HEK293 (cell line): ENCODE data around the gene TIGD1.

Source experiments
- CTCF ChIA-PET: fragments of 350-600 bp; formaldehyde crosslinking; extraction: SDS; loops from one replicate; lab custom pipeline; 2021; ENCODE audit warnings: antibody characterized with exemption; lab: Yijun Ruan, JAX
- POLR2A ChIA-PET: fragments of 300-600 bp; formaldehyde crosslinking; extraction: SDS; loops from one replicate; lab custom pipeline; 2020; ENCODE audit warnings: antibody characterized with exemption, inconsistent platforms; lab: Yijun Ruan, JAX
- H3K27ac ChIP-seq: fragments of 200-500 bp; sonication (Bioruptor generic); 2 replicates; pipeline ENCODE4 v1.5.1; 2014; ENCODE audit warnings: low read depth, low read length, control low read depth, inconsistent platforms; ENCODE audit errors: extremely low read depth
- H3K36me3 ChIP-seq, 2 experiments: fragments of 200-500 bp in 1 of 2; sonication (Bioruptor generic) in 1 of 2; 1 replicate in 1 of 2; 2 replicates in 1 of 2; pipeline ENCODE4 v1.5.1; 2014 to 2017; ENCODE audit warnings: inconsistent platforms in 2 of 2, low read length in 2 of 2; ENCODE audit not compliant: control insufficient read depth in 2 of 2, insufficient read depth in 1 of 2
- H3K4me1 ChIP-seq: fragments of 200-500 bp; sonication (Bioruptor generic); 2 replicates; pipeline ENCODE4 v1.5.1; 2014; ENCODE audit warnings: mild to moderate bottlenecking, low read length, inconsistent platforms; ENCODE audit not compliant: control insufficient read depth, insufficient read depth
- H3K4me3 ChIP-seq: 2 replicates; pipeline ENCODE4 v1.5.1; 2011; ENCODE audit warnings: low read depth, mild to moderate bottlenecking, control low read depth, low read length, moderate library complexity
- H3K9me3 ChIP-seq: fragments of 200-500 bp; sonication (Bioruptor generic); 2 replicates; pipeline ENCODE4 v1.5.1; 2014; ENCODE audit warnings: low read depth, low read length, inconsistent platforms; ENCODE audit not compliant: control insufficient read depth, insufficient read depth
- BCL11A ChIP-seq: fragments of 450-650 bp; formaldehyde crosslinking; IDR thresholded peaks from 2 replicates; pipeline ENCODE4 v1.5.1; 2016; ENCODE audit warnings: low read depth, missing biosample characterization, missing genetic modification characterization
- GFI1B ChIP-seq: fragments of 450-650 bp; formaldehyde crosslinking; IDR thresholded peaks from 2 replicates; pipeline ENCODE4 v1.5.1; 2016; ENCODE audit warnings: missing biosample characterization, missing genetic modification characterization
- KLF1 ChIP-seq: fragments of 450-650 bp; formaldehyde crosslinking; IDR thresholded peaks from 2 replicates; pipeline ENCODE4 v1.5.1; 2016; ENCODE audit warnings: missing biosample characterization, missing genetic modification characterization
- KLF10 ChIP-seq: fragments of 450-650 bp; IDR thresholded peaks from 2 replicates; pipeline ENCODE4 v1.5.1; 2018; ENCODE audit warnings: missing biosample characterization, mild to moderate bottlenecking, missing genetic modification characterization
- SP2 ChIP-seq: fragments of 450-650 bp; formaldehyde crosslinking; IDR thresholded peaks from 2 replicates; pipeline ENCODE4 v1.5.1; 2016; ENCODE audit warnings: missing biosample characterization, missing genetic modification characterization
- ZNF114 ChIP-seq: fragments of 450-650 bp; formaldehyde crosslinking; IDR thresholded peaks from 2 replicates; pipeline ENCODE4 v1.5.0; 2017; ENCODE audit warnings: missing biosample characterization, missing genetic modification characterization
- ZNF248 ChIP-seq: fragments of 450-650 bp; formaldehyde crosslinking; IDR thresholded peaks from 2 replicates; pipeline ENCODE4 v1.5.1; 2017; ENCODE audit warnings: missing biosample characterization, missing genetic modification characterization
- ZNF610 ChIP-seq: fragments of 450-650 bp; formaldehyde crosslinking; IDR thresholded peaks from 2 replicates; pipeline ENCODE4 v1.5.1; 2016; ENCODE audit warnings: missing biosample characterization, missing genetic modification characterization, borderline replicate concordance
- ZNF701 ChIP-seq: fragments of 450-650 bp; formaldehyde crosslinking; IDR thresholded peaks from 2 replicates; pipeline ENCODE4 v1.5.1; 2016; ENCODE audit warnings: missing biosample characterization, missing genetic modification characterization
- ZNF843 ChIP-seq: fragments of 450-650 bp; formaldehyde crosslinking; IDR thresholded peaks from 2 replicates; pipeline ENCODE4 v1.5.1; 2016; ENCODE audit warnings: missing biosample characterization, missing genetic modification characterization
- TF ChIP-seq, protein P1 (sequence below): fragments of 450-650 bp; formaldehyde crosslinking; IDR thresholded peaks from 2 replicates; pipeline ENCODE4 v1.5.1; 2016; ENCODE audit warnings: missing biosample characterization, missing genetic modification characterization
- TF ChIP-seq, protein P2 (sequence below): fragments of 450-650 bp; formaldehyde crosslinking; IDR thresholded peaks from 2 replicates; pipeline ENCODE4 v1.5.1; 2016; ENCODE audit warnings: missing biosample characterization, missing genetic modification characterization, borderline replicate concordance
- TF ChIP-seq, protein P3 (sequence below): fragments of 450-650 bp; formaldehyde crosslinking; IDR thresholded peaks from 2 replicates; pipeline ENCODE4 v1.5.1; 2016; ENCODE audit warnings: missing biosample characterization, missing genetic modification characterization, low read depth
- TF ChIP-seq, protein P4 (sequence below): fragments of 450-650 bp; formaldehyde crosslinking; IDR thresholded peaks from 2 replicates; pipeline ENCODE4 v1.5.1; 2016; ENCODE audit warnings: missing biosample characterization, missing genetic modification characterization
- TF ChIP-seq, protein P5 (sequence below): fragments of 450-650 bp; formaldehyde crosslinking; IDR thresholded peaks from 2 replicates; pipeline ENCODE4 v1.5.1; 2016; ENCODE audit warnings: missing biosample characterization, missing genetic modification characterization

TIGD1 gene

DNA sequence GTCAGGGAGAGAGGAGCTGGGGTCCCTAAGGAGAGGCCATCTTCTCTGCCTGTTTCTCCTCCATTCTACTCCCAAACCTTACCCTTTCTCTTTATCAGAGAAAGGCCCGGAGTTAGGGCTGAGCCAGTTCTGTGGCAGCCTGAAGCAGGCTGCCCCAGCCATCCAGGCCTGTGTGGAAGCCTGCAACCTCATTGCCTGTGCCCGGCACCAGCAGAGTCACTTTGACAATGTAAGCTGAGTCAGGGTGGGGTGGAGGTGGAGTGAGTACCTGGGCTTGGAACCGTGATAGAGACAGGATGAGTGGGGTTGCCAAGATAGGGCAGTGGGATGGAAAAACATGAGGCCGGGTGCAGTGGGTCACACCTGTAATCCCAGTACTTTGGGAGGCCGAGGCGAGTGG is 5.7 kb downstream of the TIGD1 start:
- no peaks in the 10 kb centered on the region for H3K9me3 ChIP-seq
- H3K4me1 ChIP-seq, result no peaks in the 10 kb centered on the region
- no peak overlapping the region for H3K4me3 ChIP-seq
- CTCF ChIA-PET, result interaction anchor here (1.0 to 1.7 kb wide), 2 partner anchors 21 to 23 kb away, joined by 3 to 4 read pairs; no protein-coding TSS in a partner anchor
- POLR2A ChIA-PET, result no interaction called here
- peaks cover 12 to 29% of the 10 kb centered on the region in 2 experiments; a peak in 2 of 3 replicates for H3K36me3 ChIP-seq
- TF ChIP-seq, protein P1, sequence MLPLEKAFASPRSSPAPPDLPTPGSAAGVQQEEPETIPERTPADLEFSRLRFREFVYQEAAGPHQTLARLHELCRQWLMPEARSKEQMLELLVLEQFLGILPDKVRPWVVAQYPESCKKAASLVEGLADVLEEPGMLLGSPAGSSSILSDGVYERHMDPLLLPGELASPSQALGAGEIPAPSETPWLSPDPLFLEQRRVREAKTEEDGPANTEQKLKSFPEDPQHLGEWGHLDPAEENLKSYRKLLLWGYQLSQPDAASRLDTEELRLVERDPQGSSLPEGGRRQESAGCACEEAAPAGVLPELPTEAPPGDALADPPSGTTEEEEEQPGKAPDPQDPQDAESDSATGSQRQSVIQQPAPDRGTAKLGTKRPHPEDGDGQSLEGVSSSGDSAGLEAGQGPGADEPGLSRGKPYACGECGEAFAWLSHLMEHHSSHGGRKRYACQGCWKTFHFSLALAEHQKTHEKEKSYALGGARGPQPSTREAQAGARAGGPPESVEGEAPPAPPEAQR, result no peak
- TF ChIP-seq SP2 (no peak), ZNF610 (tag by site-specific recombination) (no peak), ZNF114 (tag by site-specific recombination) (no peak), ZNF248 (tag by site-specific recombination) (no peak), ZNF701 (tag by site-specific recombination) (no peak), GFI1B (tag by site-specific recombination) (no peak), KLF10 (tag by site-specific recombination) (no peak), KLF1 (no peak), ZNF843 (tag by site-specific recombination) (no peak), BCL11A (tag by site-specific recombination) (no peak)
- TF ChIP-seq, protein P2, sequence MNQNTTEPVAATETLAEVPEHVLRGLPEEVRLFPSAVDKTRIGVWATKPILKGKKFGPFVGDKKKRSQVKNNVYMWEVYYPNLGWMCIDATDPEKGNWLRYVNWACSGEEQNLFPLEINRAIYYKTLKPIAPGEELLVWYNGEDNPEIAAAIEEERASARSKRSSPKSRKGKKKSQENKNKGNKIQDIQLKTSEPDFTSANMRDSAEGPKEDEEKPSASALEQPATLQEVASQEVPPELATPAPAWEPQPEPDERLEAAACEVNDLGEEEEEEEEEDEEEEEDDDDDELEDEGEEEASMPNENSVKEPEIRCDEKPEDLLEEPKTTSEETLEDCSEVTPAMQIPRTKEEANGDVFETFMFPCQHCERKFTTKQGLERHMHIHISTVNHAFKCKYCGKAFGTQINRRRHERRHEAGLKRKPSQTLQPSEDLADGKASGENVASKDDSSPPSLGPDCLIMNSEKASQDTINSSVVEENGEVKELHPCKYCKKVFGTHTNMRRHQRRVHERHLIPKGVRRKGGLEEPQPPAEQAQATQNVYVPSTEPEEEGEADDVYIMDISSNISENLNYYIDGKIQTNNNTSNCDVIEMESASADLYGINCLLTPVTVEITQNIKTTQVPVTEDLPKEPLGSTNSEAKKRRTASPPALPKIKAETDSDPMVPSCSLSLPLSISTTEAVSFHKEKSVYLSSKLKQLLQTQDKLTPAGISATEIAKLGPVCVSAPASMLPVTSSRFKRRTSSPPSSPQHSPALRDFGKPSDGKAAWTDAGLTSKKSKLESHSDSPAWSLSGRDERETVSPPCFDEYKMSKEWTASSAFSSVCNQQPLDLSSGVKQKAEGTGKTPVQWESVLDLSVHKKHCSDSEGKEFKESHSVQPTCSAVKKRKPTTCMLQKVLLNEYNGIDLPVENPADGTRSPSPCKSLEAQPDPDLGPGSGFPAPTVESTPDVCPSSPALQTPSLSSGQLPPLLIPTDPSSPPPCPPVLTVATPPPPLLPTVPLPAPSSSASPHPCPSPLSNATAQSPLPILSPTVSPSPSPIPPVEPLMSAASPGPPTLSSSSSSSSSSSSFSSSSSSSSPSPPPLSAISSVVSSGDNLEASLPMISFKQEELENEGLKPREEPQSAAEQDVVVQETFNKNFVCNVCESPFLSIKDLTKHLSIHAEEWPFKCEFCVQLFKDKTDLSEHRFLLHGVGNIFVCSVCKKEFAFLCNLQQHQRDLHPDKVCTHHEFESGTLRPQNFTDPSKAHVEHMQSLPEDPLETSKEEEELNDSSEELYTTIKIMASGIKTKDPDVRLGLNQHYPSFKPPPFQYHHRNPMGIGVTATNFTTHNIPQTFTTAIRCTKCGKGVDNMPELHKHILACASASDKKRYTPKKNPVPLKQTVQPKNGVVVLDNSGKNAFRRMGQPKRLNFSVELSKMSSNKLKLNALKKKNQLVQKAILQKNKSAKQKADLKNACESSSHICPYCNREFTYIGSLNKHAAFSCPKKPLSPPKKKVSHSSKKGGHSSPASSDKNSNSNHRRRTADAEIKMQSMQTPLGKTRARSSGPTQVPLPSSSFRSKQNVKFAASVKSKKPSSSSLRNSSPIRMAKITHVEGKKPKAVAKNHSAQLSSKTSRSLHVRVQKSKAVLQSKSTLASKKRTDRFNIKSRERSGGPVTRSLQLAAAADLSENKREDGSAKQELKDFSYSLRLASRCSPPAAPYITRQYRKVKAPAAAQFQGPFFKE, result no peak
- TF ChIP-seq, protein P3, sequence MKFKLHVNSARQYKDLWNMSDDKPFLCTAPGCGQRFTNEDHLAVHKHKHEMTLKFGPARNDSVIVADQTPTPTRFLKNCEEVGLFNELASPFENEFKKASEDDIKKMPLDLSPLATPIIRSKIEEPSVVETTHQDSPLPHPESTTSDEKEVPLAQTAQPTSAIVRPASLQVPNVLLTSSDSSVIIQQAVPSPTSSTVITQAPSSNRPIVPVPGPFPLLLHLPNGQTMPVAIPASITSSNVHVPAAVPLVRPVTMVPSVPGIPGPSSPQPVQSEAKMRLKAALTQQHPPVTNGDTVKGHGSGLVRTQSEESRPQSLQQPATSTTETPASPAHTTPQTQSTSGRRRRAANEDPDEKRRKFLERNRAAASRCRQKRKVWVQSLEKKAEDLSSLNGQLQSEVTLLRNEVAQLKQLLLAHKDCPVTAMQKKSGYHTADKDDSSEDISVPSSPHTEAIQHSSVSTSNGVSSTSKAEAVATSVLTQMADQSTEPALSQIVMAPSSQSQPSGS, result no peak
- TF ChIP-seq, protein P4, sequence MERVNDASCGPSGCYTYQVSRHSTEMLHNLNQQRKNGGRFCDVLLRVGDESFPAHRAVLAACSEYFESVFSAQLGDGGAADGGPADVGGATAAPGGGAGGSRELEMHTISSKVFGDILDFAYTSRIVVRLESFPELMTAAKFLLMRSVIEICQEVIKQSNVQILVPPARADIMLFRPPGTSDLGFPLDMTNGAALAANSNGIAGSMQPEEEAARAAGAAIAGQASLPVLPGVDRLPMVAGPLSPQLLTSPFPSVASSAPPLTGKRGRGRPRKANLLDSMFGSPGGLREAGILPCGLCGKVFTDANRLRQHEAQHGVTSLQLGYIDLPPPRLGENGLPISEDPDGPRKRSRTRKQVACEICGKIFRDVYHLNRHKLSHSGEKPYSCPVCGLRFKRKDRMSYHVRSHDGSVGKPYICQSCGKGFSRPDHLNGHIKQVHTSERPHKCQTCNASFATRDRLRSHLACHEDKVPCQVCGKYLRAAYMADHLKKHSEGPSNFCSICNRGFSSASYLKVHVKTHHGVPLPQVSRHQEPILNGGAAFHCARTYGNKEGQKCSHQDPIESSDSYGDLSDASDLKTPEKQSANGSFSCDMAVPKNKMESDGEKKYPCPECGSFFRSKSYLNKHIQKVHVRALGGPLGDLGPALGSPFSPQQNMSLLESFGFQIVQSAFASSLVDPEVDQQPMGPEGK (tag by site-specific recombination), result no peak
- TF ChIP-seq, protein P5, sequence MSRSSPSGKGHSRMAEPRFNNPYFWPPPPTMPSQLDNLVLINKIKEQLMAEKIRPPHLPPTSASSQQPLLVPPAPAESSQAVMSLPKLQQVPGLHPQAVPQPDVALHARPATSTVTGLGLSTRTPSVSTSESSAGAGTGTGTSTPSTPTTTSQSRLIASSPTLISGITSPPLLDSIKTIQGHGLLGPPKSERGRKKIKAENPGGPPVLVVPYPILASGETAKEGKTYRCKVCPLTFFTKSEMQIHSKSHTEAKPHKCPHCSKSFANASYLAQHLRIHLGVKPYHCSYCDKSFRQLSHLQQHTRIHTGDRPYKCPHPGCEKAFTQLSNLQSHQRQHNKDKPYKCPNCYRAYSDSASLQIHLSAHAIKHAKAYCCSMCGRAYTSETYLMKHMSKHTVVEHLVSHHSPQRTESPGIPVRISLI (tag by site-specific recombination), result no peak
- H3K27ac ChIP-seq, result no peak overlapping the region
